ENCODE data around the gene DDIT3.
"Not testable (repeated sequence)": the region's sequence is repeated elsewhere in the genome, so short reads cannot be mapped to it uniquely, and the experiment has no call there.

Gene DDIT3

DNA sequence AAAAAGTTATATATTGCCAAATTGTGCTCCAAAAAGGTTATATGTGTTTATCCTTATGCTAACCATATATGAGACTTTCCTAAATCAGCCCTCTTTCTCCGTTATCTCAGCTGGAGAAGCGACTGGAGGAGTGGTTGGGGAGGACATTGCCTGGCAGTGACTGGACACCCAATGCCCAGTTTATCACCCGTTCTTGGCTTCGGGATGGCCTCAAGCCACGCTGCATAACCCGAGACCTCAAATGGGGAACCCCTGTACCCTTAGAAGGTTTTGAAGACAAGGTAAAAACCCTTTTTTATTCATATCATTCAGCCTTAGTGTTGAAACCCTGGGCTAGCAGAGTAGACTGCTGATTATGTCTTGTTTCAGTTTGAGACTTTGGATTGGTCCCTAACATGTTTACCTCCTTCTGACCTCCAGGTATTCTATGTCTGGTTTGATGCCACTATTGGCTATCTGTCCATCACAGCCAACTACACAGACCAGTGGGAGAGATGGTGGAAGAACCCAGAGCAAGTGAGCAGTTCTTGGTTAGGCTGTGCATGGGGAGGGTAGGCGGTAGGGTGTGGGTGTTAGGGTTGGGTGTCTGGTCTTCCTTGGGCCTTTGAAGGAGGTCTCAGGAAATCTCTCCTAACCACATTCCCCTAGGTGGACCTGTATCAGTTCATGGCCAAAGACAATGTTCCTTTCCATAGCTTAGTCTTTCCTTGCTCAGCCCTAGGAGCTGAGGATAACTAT, 8.6 kb downstream of the DDIT3 start:
- DNase-seq = no peak

- no peak for DNase-seq
These were observed 9.2 kb downstream of the DDIT3 start for GRCh38 chr12:57511161-57511560.

GRCh38 chr12:57507796-57508195, 12.5 kb downstream of the DDIT3 start:
- not testable (repeated sequence) for DNase-seq

DNA sequence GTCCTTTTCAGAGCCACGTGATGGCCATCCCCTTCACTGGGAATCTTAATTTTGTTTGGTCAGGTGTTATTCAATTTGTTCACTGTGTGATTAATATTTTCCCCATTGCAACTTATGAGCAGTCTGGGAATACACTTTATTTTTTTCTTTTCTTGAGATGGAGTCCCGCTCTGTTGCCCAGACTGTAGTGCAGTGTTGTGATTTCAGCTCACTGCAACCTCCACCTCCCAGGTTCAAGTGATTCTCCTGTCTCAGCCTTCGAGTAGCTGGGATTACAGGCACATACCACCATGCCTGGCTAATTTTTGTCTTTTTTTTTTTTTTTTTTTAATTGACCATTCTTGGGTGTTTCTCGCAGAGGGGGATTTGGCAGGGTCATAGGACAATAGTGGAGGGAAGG, 13.8 kb downstream of the DDIT3 start:
- not testable (repeated sequence) for DNase-seq

DNA sequence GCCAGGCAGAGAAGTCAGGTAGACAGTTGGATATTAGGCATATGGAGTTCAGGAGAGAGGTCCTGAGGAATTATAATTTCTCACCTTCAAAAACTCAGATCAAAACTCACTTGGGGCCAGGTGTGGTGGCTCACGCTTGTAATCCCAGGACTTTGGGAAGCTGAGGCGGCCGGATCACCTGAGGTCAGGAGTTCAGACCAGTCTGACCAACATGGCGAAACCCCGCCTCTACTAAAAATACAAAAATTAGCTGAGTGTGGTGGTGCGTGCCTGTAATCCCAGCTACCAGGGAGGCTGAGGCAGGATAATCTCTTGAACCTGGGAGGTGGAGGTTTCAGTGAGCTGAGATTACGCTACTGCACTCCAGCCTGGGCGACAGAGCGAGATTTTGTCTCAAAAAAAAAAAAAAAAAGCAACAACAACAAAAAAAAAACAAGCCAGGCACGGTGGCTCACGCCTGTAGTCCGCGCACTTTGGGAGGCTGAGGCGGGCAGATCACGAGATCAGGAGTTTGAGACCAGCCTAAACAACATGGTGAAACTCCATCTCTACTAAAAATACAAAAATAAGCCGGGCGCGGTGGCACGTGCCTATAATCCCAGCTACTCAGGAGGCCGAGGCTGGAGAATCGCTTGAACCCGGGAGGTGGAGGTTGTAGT, 17.9 kb downstream of the DDIT3 start:
- not testable (repeated sequence) for DNase-seq

DNA sequence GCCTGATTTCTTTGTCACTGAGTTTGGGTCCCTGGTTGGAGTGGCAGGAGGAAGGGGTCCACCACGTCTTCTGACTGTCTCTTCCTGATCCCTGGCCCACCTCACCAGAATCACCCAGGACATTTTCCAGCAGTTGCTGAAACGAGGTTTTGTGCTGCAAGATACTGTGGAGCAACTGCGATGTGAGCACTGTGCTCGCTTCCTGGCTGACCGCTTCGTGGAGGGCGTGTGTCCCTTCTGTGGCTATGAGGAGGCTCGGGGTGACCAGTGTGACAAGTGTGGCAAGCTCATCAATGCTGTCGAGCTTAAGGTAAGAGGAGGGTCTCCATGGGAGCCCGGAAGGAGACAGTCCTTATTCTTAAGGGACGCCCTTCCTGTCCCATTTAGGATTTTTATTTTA, 20.1 kb downstream of the DDIT3 start:
- no peak for DNase-seq

GRCh38 chr12:57498571-57498970, 21.7 kb downstream of the DDIT3 start:
- DNase-seq = no peak

- no peak for DNase-seq
These were observed 22.2 kb downstream of the DDIT3 start for GRCh38 chr12:57498132-57498502.

DNA sequence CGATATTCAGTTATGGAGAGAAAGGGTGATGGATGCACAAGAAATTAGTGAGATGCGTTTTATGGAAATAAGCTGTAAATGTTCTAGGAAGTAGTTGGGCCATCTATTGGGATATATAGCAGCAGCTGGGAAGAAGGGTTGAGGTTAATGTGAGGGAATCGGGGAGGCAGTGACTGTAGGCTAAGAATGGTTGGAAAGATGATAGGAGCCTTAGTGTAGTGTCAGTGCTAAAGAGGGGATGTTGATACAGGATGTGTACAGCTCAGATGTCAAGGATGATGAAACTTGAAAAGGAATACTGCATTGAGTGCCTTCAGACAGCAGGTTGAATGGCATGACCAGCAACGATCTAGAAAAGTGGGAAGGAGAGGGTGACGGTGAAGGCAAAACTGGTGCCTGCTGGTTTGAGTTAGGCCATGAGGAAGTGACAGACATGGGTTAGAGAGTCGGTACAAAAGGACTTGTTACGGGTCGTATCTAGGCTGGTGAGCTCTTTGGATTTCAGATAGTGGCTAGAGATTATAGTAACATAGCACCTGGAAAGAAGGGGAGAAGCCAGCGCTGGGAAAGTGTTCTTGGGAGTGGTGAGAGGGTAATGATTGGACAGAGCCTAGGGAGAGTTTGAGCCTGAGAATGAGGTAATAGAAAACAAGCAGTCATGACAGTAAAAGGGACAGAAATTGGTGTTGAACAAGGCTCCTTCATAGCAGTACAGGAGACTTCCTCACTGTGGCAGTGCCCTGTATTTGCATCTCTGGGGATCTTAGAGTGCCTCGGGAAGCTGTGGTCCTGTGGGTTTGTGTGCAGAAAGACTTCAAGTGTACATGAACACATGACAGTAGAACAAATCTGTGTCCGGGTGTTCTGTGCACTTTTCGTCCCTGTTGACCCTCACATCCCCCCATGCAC, 22.8 kb downstream of the DDIT3 start:
- no peak for DNase-seq

DNA sequence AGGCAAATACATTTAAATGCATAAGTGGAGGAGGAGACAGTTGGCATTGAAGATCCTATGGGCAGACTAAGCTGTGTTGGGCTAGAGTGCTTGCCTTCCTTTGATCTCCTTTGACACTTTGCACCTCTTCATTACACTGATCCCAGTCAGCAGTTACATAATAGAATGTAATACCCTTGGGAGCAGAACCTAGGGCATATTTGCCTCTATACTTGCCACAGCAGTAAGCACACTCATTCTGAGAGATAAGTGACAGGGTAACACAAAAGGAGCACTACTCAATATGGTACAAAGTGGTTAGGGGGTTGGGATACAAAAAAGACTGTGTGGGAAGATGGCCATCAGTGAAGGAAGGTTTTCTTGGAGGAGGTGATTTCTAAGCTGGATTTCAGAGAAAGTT, 23.5 kb downstream of the DDIT3 start:
- no peak for DNase-seq

DNA sequence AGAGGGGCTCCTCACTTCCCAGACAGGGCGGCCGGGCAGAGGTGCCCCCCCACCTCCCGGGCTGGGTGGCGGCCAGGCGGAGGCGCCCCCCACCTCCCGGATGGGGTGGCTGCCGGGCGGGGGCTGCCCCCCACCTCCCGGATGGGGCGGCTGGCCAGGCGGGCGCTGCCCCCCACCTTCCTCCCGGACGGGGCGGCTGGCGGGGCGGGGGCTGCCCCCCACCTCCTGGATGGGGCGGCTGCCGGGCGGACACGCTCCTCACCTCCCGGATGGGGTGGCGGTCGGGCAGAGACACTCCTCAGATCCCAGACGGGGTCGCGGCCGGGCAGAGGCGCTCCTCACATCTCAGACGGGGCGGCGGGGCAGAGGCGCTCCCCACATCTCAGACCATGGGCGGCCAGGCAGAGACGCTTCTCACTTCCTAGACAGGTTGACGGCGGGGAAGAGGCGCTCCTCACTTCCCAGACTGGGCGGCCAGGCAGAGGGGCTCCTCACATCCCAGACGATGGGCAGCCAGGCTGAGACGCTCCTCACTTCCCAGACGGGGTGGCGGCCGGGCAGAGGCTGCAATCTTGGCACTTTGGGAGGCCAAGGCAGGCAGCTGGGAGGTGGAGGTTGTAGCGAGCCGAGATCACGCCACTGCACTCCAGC, 25.1 kb downstream of the DDIT3 start:
- not testable (repeated sequence) for DNase-seq

DNA sequence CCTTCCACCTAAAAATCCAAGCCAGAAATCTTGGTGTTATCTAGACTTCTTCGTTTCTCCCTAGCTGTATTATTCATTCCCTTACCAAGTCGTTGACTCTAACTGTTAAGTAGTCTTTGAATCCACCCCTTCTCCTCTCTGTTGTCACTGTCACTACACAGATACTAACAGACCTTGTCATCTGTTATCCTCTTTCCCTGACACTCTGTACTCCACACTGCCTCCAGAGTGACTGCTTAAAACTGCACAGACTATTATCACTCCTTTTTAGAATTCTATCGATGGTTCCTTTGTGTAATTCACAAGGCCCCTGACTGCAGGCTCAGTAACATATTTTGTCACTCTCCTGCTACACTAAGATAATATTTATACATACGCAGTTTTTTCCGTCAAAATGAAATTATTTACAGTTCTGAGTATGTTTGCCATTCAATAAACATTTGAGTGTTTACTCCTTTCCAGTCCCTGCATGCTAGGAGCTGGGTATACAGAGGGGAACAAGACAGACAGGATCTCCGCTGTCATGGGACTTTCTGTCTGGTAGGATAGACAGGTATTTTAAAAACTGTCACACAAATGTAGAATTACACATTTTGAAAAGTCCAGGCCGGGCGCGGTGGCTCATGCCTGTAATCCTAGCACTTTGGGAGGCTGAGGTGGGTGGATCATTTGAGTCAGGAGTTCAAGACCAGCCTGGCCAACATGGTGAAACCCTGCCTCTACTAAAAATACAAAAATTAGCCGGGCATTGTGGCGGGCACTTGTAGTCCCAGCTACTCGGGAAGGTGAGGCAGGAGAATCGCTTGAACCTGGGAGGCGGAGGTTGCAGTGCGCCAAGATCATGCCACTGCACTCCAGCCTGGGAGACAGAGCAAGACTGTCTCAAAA, 28.7 kb downstream of the DDIT3 start:
- no peak for DNase-seq

- no peak for DNase-seq
These were observed 30.2 kb downstream of the DDIT3 start for GRCh38 chr12:57490126-57490525.

- DNase-seq = no peak
These were observed 31.1 kb downstream of the DDIT3 start for GRCh38 chr12:57489157-57489641.

- DNase-seq = no peak
These were observed 31.7 kb downstream of the DDIT3 start for GRCh38 chr12:57488402-57489156.

DNA sequence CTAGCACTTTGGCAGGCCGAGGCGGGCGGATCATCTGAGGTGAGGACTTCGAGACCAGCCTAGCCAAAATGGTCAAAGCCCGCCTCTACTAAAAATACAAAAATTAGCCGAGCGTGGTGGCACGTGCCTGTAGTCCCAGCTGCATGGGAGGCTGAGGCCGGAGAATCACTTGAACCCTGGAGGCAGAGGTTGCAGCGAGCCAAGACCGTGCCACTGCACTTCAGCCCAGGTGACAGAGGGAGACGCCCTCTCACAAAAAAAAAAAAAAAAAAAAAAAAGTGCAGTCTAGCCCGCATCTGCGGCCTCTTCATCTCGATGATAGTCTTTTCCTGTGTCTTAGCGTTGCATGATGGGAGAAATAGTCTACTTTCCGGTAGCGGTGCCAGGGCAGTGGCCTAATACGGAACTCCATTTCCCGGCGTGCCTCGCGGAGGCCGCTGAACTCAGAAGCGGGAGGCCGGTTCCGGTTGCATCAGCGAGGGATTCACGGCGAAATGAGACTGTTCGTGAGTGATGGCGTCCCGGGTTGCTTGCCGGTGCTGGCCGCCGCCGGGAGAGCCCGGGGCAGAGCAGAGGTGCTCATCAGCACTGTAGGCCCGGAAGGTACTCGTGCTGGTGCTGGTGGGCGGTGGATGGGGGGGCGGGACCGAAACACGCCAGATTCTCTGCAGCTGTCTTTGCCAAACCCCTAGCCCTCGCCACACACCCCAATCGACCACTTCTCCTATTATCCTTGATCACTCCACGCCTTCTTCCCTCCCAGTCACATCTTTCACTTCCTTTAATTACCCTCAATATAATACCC, 32.5 kb downstream of the DDIT3 start, which contains the start of gene MARS1:
Gene MARS1, plus strand, starts transcription at position 472 of the 805 bp plus-strand sequence. Its CDS starts 23 bp downstream, at position 495.
- peak; percentile 98 for DNase-seq

DNA sequence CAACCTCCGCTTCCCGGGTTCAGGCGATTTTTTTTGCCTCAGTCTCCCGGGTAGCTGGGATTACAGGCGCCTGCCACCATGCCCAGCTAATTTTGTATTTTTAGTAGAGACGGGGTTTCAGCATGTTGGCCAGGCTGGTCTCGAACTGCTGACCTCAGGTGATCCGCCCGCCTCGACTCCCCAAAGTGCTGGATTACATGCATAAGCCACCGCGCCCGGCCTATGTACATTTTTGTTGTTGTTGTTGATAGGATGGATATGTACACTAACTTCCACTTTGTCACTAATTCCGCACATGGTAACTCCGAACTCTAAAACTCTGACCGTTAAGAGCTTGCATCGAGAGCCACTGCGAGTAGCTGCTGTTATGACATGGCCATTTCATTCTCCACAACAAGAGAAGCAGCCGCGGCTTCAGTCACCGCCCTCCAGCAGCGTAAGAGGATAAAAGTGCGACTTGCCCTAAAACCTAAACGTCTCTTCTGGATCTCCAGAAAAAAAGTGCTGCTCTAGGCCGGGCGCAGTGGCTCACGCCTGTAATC, 33.2 kb downstream of the DDIT3 start:
- DNase-seq = no peak

GRCh38 chr12:57485695-57486094, 34.6 kb downstream of the DDIT3 start:
- DNase-seq = no peak

DNA sequence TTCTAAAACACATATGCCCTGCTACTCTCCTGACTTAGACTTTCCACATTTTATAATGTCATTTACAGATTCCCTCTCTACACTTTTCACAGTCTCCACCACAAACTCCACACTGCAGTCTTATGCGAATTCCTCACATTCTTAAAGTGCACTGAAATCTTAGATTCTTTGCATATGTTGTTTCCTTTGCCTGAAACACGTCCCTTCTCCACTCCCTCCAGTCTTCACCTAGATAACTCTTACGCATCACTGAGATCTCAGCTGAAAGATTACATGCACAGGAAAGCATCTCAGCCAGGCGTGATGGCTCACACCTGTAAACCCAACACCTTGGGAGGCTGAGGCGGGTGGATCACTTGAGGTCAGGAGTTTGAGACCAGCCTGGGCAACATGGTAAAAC, 36.8 kb downstream of the DDIT3 start:
- peak; percentile 74 for DNase-seq

DNA sequence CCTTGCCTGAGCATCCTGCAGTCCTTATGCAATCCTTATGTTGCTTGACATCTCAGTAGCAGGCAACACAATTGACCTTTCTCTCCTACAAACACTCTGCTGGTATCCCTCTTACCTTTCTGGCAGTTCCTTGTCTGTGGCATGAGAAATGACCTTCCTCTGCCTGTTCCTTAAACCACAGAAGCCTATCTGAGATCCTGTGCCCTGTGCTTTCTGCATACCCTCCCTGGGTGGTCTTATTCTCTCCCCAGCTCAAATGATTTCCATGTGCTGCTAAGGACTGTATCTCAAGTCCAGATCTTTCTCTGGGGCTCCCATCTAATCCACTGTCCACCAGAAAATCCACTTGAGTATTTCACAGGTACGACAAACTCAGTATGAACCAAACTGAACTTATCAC, 38.6 kb downstream of the DDIT3 start:
- DNase-seq = no peak
